GM18498 (cell line): Measurements from ENCODE around the gene PPM1H.

Experiments
- ATAC-seq: cut with Tn5 transposase; IDR thresholded peaks from one replicate; pipeline ENCODE4 v1.9.1; 2021; ENCODE audit warnings: mild to moderate bottlenecking, moderate library complexity; ENCODE audit not compliant: unreplicated experiment

The PPM1H gene

DNA sequence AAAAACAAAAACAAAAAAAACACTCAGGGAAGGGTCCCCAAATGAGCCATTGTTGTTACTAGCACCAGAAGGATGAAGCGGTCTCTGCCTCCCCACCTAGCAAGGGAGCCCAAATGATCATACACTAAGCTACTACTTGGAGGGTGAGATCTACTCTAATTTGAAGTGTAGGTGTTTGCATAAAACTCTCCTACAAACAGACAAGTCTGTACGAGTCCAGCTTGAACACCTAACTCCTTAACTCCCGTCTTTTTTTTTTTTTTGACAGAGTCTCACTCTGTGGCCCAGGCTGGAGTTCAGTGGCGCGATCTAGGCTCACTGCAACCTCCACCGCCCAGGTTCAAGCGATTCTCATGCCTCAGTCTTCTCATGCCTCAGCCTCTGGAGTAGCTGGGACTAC lies 132.6 kb downstream of the PPM1H start:
- ATAC-seq, result no peak

DNA sequence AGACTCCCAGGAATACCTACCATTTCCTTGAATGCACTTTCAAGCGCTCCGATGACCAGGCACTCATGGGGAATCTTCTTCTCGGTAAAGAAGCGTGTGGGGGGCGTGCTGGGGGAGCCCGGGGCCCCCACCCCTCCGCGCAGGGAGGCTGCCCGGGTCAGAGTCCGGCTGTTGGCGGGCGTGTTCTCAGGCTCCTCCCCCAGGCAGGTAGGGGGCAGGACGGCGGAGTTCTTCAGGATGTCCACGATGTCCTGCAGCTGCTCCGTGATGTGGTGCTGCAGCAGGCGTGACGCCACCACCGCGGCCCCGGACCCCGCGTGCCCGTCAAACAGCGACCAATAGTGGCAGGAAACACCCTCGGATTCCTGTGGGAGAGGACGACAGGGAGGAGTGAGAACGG lies 133.2 kb downstream of the PPM1H start:
- ATAC-seq, result no peak

DNA sequence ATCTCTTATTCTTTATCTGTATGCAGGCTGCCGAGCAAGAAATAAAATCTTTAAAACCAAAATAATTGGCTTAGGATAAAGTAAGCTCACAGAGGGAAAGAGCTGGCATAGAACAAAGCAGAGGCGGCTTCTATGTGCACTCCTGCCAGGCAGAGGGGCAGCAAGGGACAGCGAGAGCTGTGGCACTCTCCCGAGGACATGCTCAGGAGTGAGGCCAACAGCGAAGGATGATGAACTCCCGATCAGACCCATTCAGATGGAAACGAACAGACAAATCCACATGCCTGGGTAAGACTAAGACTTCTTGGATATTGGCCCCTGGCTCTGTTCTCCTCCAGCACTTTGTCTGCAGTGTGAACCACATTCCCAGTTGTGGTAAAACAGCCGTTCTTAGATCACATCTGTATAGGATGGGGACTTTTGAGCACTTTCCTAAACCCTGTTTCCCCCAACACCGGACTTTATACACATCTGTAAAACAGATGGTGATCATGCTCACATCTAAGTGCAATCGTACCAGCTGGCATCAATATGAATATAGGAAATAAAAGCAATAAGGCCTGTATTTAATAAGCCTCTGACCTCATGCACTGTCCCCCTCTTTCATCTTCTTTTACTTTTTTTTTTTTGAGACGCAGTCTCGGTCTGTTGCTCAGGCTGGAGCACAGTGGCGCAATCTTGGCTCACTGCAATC lies 134.1 kb downstream of the PPM1H start:
- no peak for ATAC-seq

DNA sequence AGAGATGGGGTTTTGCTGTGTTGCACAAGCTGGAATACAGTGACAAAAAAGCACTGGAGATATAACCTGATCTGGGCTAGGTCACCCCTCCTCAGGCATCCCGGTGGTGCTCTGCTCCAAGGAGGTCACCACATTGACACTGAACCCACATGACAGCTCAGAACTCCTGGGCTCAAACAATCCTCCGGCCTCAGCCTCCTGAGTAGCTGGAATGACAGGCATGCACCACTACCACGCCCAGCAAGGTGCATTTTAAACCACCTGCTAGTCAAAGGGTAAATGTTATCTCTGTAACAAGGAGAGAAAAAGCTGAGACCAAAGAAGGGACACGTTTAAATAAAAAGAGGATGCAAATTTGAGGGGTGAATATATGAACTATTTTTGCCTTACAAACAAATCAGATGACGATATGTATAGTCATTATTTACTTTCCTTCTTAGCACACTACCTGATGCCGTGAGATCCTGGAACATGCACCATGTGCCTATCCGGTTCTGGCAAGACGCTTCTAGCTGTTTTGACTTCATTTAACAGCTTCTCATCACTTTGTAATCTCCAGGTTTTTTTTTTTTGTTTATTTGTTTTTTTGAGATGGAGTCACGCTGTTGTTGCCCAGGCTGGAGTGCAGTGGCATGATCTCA lies 135.1 kb downstream of the PPM1H start:
- peak; percentile 43 for ATAC-seq

DNA sequence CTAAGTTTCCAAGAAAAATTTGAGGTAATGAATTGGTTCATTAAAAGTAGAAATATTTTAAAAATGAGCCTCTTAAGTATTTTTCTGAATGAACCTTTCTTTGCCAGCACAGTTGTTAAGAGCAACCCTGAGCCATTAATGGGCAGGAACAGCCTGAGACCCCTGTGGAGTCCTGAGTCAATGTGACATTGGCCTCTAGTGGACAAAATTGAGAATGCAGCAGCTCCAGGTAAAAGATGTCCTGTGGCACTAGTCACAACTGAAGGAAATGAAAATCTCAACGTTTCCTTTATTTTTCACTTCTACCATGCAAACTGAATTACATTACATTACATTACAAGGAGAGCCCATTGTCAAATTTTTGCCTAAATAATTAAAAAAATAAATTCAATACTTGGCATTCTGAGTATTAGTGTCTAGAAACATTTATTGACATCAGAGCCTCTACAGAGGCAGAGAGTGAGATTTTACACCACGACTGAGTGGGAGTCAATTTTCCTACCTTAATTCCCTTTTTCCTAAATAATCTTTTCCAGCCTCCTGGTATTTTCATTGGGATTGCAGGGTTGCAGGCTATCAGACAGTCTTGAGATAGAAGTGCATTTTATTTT lies 135.7 kb downstream of the PPM1H start:
- peak; percentile 89 for ATAC-seq

DNA sequence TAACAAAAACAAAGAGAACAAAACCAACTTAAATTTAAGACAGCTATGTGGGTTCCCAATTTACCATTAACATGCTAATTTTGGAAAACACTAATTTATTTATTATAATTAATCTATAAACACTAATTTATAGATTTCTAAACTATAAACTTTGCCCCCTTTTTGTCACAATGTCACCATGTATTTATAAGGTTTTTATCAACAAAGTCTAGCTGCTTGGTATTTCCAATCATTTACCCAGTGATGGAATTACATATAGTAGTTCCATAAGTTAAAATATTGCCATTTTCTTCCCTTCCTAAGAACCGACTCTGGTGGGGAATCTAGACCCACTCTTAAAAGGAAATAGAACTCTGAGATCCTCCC lies 140.7 kb downstream of the PPM1H start:
- no peak for ATAC-seq

DNA sequence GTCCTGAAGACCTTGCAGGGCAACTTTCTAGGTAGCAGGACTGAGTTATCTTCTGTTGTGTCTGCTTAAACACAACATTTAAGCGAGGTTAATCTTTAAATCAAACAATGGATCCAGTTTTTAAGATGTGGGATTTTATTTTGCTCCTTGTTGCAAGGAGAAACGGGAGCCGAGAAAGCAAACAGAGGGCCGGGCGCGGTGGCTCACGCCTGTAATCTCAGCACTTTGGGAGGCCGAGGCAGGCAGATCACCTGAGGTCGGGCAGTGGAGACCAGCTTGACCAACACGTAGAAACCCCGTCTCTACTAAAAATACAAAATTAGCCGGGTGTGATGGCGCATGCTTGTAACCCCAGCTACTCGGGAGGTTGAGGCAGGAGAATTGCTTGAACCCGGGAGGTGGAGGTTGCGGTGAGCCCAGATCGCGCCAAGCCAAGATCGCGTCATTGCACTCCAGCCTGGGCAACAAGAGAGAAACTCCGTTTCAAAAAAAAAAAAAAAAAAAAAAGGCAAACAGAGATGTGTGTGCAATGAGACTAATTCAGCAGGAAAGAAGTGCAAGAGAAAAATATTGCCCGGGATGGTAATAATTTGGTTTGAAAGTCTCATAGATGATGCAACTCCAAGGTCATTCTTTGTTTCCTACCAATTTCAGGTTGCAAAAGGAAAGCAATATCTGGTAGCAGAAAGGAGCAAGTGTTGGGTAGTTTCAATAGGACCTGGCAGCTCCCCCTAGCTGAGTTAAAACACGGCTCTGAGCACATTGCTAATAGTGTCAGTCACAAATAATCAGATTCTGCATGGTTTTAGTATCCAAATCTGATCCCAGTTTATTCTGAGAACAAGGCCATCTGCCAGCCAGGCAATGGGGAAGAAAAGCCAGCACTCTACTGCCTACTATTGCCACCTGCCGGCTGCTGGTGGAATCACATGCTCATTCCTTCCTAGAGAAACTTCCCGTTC lies 141.4 kb downstream of the PPM1H start:
- ATAC-seq, result peak; percentile 65

DNA sequence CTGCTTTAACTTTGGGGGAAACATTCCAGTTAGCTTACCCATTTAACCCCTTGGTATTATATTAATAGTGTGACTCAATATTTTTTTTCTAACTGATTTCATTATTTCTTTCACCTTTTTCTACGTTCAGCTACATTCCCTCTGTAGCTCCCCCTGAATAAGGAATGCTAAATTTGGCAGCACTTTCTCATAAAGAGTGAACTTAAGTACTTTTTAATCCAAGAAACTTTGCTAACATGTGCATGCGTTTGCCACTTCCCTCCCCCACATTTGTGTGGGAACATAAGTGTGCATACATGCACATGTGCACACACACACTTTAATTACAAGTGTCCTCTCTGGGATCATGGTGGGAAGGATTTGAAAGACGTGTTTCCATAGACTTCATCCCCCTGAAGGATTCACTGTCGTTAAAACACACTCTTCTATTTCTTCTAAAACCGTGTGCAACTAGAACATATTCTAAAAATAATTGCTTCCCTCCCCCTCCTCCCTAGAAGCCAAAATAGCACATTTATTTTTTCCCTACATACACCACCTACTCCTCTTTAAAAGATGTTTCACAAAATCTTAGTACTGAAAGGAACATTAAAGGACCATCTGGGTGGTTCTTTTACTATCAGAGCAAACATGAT lies 142.6 kb downstream of the PPM1H start:
- ATAC-seq, result no peak

DNA sequence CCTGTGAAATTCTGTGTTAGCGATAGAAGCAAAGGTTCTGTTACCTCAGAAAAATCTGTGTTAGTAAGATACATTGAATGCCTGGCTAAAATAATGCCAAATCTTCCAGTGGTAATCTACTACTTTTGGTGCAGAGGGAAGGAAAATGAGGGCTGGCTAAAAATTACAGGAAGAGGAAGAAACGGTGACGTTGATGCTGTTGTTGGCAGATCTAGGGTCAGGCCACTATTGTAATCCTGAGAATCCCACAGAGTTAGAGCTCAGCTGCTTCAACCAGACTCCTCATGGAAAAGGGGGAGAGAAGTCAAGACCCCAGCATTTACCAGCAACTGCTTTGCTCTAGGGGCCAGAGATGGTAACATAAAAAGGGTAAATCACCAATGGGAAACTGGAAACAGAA lies 145.1 kb downstream of the PPM1H start:
- no peak for ATAC-seq

DNA sequence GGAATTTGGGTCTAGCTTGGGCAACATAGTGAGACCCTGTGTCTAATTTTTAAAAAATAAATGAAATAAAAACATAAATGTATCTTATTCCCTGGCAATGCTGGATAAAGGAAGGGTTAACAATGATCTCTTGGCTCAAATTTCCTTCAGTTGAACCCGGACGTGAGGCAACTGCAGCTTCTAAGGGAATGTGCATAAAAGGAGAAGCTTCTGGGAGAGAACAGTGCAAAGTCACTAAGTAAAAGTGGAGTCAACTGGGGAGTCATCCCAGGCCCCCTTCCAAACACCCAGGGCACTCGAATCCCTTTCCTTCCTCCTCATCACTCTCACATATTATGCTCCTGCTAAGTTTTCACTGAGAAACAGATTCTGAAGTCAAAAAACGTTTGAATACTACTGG lies 147.3 kb downstream of the PPM1H start:
- no peak for ATAC-seq

DNA sequence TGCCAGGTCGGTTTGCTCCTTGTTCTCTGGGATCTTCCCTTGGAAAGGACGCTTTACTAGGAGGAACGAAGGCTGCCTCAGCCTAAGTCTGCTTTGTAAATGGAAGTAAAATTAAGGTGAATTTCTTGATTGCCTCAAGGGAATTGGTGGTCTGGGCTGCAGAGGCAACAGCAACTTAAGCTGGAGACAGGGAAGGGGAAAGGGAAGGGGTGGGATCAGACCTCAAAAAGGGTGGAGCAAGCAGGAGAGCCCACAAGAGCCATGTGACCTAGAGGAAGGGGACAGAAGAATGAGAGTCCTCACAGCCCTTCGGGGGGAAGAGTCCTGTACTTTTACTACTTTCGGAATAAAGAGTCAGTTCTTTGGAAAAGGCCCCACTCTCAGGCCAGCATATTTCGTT lies 147.9 kb downstream of the PPM1H start:
- ATAC-seq, result no peak

DNA sequence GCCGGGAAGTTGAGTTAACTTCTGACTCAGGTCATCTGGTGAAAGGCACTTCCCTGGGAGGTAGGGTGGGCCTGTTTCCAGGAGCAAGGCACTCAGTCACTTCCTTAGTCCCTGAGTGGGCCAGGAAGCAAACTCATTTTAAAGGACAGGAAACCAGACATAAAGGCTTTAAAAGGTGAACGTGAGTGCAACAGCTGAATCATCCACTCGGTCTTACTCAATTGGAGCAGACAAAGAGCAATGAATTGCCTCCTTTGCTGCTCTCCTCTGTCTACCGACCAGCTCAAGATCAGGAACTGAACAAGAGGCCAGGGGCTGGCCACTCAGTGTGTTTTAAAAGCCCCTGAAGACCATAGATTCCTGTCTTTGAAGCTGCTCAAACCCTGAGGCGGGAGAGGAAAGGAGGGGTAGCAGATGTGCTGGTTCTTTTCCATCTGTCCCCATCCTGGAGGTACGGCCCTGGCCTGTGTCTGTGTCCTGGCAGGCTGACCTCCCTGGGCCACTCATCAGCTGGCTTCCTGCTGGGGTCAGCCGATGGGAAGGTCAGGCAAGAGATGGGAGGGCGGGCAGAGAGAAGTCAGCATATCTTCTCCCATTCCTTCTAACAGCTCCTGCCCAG lies 148.9 kb downstream of the PPM1H start:
- ATAC-seq, result no peak

DNA sequence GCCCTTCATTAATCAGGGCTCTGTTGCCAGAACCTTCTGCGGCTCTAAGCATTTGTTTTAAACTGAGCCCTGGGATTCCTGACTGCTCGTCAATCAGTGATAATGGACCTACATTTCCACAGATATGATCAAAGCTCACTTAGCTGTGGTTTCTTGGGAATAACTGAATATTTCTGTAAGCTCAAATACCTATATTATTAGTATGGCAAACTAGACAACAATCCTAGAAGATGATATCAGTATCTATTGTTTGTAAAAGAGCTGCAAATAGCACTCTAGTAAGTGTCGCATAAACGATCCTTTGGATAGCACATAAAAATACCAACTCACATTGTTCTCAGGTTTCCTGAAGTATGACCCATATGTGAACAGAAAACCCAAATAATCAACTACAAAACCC lies 150.4 kb downstream of the PPM1H start:
- no peak for ATAC-seq

DNA sequence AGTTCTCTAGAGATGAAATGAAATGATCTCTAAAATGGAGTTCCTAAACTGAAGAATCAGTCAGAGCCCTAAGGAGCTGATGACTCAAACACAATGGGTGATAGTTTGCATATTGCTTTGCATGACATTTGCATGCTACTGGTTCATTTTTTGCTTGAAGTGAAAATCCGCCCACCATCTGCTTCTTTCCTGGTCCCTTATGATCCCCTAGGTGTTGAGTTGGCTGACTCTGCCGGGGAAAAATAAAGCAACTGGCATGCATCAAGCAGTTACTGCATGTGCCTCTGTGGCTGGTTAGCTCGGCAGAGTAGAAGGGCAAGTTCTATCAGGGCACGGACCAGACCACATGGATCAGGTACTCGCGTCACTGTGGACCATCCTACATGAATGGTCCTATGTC lies 151.1 kb downstream of the PPM1H start:
- no peak for ATAC-seq

DNA sequence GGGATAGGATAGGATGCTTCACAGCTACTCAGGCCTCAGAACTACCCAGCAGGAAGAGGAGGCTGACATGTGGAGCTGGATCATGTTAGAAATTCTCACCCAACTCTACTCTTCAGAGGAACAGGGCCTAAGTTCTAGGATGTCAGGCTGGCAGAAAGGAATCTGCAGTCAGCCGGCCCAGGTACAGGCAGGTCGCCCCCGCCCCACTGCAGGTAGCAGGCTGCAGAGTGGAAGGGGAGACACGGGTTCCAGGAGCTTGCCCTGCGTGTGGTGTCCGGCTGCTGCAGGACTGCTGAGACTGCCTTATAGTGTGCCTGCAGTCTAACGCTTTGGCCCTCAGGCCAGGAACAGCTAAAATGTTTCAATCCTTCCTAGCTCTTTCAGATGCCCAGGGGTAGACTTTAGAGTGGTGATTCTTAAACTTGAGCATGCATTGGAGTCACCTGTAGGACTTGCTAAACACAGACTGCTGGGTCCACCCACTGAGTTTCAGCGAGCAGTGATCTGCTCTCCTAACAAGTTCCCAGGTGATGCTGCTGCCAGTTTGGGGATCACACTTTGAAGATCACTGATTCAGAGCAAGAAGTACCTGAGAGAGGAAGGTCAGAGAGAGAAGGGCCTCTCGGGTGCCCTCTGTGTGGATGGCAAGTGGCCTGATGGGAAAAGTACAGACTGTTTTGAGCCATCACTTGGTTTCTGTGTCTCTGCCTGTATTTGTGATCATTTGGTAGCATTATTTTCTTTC lies 153.6 kb downstream of the PPM1H start:
- ATAC-seq, result no peak

DNA sequence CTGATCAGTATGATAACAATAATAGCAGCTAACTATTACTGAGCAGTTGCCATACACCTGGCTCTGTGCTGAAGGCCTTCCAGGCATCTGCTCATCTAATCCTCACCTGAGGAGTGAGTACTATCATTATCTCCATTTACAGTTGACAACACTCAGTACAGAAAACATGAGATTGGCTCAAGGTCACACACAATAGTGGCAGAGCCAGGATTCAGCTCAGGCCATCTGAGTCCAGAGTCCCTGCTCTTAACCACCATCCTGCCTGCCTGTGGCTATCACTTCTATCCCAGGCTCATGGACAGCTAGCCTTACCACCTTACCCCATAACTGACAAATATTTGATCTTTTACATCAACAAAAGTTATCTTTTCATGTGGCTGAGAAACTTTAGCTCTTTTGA lies 155.5 kb downstream of the PPM1H start:
- no peak for ATAC-seq

DNA sequence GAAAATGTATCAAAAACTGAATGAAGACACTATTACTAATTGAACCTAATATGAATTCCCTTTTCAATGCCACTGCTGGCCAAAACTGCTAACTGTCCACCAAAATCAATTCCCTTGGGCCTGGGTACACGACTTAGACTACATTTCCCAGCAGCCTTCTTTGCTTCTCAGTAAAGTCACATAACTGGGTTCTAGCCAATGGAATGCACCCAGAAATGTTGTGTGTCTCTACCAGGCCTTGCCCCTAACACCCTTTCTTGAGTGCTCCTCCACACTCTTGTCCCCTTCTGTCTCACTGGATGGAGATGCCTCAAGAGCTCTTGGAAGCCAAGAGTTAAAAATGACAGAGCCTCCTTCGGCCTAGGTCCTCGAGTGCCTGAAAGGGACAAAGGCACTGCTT lies 156.8 kb downstream of the PPM1H start:
- no peak for ATAC-seq

DNA sequence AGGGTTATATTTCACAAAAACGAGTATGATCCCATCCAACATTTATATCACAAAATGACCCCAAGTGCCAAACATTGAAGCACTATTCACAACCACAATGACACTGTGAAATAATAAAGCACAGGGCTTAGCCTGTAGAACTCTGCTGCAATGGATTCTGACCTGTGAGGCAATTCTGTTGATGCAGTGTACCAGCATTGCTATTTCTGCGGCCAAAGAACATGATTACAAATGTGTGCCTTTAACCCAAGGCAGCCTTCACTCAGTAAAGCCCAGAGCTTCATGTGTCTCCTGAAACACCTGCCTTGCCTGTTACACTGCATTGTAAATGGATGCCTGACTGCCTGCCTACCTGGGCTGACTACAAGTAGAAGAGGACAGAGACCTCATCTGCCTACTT lies 158.0 kb downstream of the PPM1H start:
- no peak for ATAC-seq

DNA sequence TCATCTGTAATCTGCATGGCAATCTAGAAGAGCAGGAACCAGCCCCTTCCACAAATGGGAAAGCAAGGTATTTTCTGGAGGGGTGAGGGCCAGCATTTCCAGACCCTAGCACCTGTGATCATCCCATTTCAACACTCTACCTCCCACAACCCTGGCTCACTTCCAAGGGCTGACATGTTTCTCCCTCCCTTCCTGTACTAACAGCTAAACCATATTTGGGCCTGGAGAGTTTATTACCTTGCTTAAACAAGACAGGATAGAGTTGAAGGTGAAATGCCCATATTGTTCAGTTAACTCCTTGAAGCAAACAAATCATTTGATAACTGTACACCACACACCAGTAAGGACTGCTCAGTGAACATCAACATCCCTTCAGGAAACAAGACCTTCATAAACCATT lies 158.4 kb downstream of the PPM1H start:
- no peak for ATAC-seq

DNA sequence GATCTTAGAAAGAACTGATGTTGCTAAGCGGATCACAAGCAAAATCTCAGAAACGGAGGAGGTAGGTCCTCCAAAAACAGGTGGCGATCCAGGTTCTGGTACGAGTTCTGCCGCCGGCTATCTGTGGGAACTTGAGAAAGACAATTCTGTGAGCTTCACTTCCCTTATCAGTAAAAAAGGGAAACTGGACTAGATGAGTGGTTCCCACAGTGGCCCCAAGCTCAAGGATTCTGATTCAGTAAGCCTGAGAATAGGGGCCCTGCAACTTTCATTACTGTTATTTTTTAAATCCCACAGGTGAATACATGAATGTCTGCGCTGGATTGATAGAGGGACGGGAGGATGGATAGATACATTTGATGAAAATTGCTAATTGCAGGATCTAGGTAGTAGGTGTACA lies 160.2 kb downstream of the PPM1H start:
- no peak for ATAC-seq
